ENCODE data around the gene FAT2. TPM values are rescaled to one million over a fixed set of nuclear protein-coding genes. Genes with fewer than 3 reads are reported as not detected.

The FAT2 gene
- total and polyA plus RNA-seq, 2 experiments from 2014 or later, result 0.06 to 0.59 TPM

DNA sequence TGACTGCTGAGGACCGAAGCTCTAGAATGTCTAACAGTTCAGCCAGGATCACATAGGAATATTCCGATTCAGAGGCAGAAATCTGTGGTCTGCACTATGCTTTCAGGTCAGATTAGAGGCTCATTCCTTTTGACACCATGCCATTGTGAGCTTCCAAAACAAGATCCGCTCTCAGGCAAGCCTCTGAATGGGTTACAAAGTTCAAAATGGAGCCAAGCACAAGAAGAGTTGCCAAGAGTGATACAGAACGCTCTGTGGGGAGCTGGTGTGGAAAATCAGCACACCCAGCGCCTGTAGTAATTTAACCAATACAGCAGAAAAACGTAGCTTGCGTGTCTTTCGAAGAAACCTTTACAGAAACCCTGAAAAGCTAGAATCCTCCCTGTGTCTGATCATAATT is 33.3 kb upstream of the FAT2 start:
- no peak overlapping the region for H3K4me2 ChIP-seq
- DNase-seq (ENCODE audit: low spot score), result no peak
- peak overlapping the region; percentile 36; the same call in 1 of the 2 replicates for H3K27ac Mint-ChIP-seq

More for the DNA sequence above, 33.3 kb upstream of the FAT2 start:
- no peaks in the 10 kb centered on the region for H3K36me3 ChIP-seq (ENCODE audit: insufficient read depth)
- no peak for ATAC-seq
- no peaks in the 10 kb centered on the region for H3K9me2 ChIP-seq (ENCODE audit: insufficient read depth)
- peaks cover 5% of the 10 kb centered on the region for H3K27me3 Mint-ChIP-seq (ENCODE audit: insufficient read depth, low read depth, poor library complexity)
- no peaks in the 10 kb centered on the region for H3K79me2 ChIP-seq (replicated peaks; ENCODE audit: insufficient read depth)
- no peaks in the 10 kb centered on the region for H3F3A ChIP-seq (replicated peaks; ENCODE audit: low read depth)
- H3K4me1 Mint-ChIP-seq, result peaks cover 24% of the 10 kb centered on the region
- 0 out of 2 replicates have a peak overlapping the region, but pooled peaks have one; percentile 84 for H2AFZ ChIP-seq
- peaks cover 14% of the 10 kb centered on the region for H3K4me1 ChIP-seq (ENCODE audit: insufficient read depth)
- H3K4me3 Mint-ChIP-seq, result no peak overlapping the region
- no peaks in the 10 kb centered on the region for H3K9me3 Mint-ChIP-seq
- H4K20me1 ChIP-seq (replicated peaks; ENCODE audit: insufficient read depth), result no peaks in the 10 kb centered on the region
- H3K36me3 Mint-ChIP-seq (ENCODE audit: low read depth), result no peaks in the 10 kb centered on the region
- TF ChIP-seq, protein P1, sequence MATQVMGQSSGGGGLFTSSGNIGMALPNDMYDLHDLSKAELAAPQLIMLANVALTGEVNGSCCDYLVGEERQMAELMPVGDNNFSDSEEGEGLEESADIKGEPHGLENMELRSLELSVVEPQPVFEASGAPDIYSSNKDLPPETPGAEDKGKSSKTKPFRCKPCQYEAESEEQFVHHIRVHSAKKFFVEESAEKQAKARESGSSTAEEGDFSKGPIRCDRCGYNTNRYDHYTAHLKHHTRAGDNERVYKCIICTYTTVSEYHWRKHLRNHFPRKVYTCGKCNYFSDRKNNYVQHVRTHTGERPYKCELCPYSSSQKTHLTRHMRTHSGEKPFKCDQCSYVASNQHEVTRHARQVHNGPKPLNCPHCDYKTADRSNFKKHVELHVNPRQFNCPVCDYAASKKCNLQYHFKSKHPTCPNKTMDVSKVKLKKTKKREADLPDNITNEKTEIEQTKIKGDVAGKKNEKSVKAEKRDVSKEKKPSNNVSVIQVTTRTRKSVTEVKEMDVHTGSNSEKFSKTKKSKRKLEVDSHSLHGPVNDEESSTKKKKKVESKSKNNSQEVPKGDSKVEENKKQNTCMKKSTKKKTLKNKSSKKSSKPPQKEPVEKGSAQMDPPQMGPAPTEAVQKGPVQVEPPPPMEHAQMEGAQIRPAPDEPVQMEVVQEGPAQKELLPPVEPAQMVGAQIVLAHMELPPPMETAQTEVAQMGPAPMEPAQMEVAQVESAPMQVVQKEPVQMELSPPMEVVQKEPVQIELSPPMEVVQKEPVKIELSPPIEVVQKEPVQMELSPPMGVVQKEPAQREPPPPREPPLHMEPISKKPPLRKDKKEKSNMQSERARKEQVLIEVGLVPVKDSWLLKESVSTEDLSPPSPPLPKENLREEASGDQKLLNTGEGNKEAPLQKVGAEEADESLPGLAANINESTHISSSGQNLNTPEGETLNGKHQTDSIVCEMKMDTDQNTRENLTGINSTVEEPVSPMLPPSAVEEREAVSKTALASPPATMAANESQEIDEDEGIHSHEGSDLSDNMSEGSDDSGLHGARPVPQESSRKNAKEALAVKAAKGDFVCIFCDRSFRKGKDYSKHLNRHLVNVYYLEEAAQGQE (IDR thresholded peaks at IDR 0.05; ENCODE audit: unreplicated experiment), result no peak
- TF ChIP-seq ZNF114 (CRISPR knock-in tag; IDR thresholded peaks at IDR 0.05) (no peak), POLR2AphosphoS5 (IDR thresholded peaks at IDR 0.05; ENCODE audit: low read depth) (no peak), STAT1 (IDR thresholded peaks at IDR 0.05; ENCODE audit: unreplicated experiment) (no peak), ZNF331 (CRISPR knock-in tag; IDR thresholded peaks at IDR 0.05; ENCODE audit: low read depth) (no peak), EZH2 (IDR thresholded peaks at IDR 0.05; ENCODE audit: low read depth, unreplicated experiment) (no peak), EZH2phosphoT487 (IDR thresholded peaks at IDR 0.05; ENCODE audit: unreplicated experiment) (no peak), CREB1 (CRISPR knock-in tag; IDR thresholded peaks at IDR 0.05; ENCODE audit: low read depth) (no peak), JUNB (IDR thresholded peaks at IDR 0.05; ENCODE audit: unreplicated experiment) (no peak), NANOG (IDR thresholded peaks at IDR 0.05; ENCODE audit: borderline replicate concordance) (no peak)
- TF ChIP-seq, protein P2, sequence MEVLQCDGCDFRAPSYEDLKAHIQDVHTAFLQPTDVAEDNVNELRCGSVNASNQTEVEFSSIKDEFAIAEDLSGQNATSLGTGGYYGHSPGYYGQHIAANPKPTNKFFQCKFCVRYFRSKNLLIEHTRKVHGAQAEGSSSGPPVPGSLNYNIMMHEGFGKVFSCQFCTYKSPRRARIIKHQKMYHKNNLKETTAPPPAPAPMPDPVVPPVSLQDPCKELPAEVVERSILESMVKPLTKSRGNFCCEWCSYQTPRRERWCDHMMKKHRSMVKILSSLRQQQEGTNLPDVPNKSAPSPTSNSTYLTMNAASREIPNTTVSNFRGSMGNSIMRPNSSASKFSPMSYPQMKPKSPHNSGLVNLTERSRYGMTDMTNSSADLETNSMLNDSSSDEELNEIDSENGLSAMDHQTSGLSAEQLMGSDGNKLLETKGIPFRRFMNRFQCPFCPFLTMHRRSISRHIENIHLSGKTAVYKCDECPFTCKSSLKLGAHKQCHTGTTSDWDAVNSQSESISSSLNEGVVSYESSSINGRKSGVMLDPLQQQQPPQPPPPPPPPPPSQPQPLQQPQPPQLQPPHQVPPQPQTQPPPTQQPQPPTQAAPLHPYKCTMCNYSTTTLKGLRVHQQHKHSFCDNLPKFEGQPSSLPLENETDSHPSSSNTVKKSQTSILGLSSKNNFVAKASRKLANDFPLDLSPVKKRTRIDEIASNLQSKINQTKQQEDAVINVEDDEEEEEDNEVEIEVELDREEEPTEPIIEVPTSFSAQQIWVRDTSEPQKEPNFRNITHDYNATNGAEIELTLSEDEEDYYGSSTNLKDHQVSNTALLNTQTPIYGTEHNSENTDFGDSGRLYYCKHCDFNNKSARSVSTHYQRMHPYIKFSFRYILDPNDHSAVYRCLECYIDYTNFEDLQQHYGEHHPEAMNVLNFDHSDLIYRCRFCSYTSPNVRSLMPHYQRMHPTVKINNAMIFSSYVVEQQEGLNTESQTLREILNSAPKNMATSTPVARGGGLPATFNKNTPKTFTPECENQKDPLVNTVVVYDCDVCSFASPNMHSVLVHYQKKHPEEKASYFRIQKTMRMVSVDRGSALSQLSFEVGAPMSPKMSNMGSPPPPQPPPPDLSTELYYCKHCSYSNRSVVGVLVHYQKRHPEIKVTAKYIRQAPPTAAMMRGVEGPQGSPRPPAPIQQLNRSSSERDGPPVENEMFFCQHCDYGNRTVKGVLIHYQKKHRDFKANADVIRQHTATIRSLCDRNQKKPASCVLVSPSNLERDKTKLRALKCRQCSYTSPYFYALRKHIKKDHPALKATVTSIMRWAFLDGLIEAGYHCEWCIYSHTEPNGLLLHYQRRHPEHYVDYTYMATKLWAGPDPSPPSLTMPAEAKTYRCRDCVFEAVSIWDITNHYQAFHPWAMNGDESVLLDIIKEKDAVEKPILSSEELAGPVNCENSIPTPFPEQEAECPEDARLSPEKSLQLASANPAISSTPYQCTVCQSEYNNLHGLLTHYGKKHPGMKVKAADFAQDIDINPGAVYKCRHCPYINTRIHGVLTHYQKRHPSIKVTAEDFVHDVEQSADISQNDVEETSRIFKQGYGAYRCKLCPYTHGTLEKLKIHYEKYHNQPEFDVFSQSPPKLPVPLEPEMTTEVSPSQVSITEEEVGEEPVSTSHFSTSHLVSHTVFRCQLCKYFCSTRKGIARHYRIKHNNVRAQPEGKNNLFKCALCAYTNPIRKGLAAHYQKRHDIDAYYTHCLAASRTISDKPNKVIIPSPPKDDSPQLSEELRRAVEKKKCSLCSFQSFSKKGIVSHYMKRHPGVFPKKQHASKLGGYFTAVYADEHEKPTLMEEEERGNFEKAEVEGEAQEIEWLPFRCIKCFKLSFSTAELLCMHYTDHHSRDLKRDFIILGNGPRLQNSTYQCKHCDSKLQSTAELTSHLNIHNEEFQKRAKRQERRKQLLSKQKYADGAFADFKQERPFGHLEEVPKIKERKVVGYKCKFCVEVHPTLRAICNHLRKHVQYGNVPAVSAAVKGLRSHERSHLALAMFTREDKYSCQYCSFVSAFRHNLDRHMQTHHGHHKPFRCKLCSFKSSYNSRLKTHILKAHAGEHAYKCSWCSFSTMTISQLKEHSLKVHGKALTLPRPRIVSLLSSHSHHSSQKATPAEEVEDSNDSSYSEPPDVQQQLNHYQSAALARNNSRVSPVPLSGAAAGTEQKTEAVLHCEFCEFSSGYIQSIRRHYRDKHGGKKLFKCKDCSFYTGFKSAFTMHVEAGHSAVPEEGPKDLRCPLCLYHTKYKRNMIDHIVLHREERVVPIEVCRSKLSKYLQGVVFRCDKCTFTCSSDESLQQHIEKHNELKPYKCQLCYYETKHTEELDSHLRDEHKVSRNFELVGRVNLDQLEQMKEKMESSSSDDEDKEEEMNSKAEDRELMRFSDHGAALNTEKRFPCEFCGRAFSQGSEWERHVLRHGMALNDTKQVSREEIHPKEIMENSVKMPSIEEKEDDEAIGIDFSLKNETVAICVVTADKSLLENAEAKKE (CRISPR knock-in tag; IDR thresholded peaks at IDR 0.05), result no peak
- TF ChIP-seq, protein P3, sequence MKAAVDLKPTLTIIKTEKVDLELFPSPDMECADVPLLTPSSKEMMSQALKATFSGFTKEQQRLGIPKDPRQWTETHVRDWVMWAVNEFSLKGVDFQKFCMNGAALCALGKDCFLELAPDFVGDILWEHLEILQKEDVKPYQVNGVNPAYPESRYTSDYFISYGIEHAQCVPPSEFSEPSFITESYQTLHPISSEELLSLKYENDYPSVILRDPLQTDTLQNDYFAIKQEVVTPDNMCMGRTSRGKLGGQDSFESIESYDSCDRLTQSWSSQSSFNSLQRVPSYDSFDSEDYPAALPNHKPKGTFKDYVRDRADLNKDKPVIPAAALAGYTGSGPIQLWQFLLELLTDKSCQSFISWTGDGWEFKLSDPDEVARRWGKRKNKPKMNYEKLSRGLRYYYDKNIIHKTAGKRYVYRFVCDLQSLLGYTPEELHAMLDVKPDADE (IDR thresholded peaks at IDR 0.05), result no peak
- TF ChIP-seq, protein P4, sequence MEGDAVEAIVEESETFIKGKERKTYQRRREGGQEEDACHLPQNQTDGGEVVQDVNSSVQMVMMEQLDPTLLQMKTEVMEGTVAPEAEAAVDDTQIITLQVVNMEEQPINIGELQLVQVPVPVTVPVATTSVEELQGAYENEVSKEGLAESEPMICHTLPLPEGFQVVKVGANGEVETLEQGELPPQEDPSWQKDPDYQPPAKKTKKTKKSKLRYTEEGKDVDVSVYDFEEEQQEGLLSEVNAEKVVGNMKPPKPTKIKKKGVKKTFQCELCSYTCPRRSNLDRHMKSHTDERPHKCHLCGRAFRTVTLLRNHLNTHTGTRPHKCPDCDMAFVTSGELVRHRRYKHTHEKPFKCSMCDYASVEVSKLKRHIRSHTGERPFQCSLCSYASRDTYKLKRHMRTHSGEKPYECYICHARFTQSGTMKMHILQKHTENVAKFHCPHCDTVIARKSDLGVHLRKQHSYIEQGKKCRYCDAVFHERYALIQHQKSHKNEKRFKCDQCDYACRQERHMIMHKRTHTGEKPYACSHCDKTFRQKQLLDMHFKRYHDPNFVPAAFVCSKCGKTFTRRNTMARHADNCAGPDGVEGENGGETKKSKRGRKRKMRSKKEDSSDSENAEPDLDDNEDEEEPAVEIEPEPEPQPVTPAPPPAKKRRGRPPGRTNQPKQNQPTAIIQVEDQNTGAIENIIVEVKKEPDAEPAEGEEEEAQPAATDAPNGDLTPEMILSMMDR (conservative IDR thresholded peaks at IDR 0.05; ENCODE audit: low read depth in 2 of 2), result no peak
- no peak overlapping the region for H3K27ac ChIP-seq (ENCODE audit: low read depth)
- H3K27me3 ChIP-seq (ENCODE audit: insufficient read depth), result no peaks in the 10 kb centered on the region
- H3K4me3 ChIP-seq, result no peak overlapping the region
